Astrocyte (in vitro differentiated cells and primary cell): ENCODE measurements around the gene NDUFA13.

Experiments used
- EZH2 ChIP-seq: IDR thresholded peaks from 2 replicates; pipeline ENCODE4 v1.6.1; 2012; ENCODE audit warnings: mild to moderate bottlenecking, low read length, inconsistent platforms; ENCODE audit not compliant: insufficient read depth
- TF ChIP-seq, protein P1 (sequence below): IDR thresholded peaks from 2 replicates; pipeline ENCODE4 v1.5.1; 2011; ENCODE audit warnings: low read depth, mild to moderate bottlenecking, inconsistent platforms, low read length, moderate library complexity; ENCODE audit not compliant: insufficient read depth

DNA sequence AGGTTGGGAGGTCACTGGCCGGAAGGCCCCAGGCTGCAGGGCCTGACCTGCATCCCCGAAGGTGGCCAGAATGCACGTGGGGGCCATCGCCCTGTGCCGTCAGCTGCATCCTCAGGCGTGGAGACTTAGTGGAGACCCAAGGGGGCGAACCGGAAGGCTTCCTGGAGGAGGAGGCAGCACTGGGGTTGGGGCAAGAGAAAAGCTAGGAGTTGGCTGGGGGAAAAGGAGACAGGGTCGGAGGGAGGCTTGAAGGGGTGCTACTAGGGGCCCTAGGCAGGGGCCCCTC, 11.3 kb downstream of the NDUFA13 start:
- TF ChIP-seq, protein P1, sequence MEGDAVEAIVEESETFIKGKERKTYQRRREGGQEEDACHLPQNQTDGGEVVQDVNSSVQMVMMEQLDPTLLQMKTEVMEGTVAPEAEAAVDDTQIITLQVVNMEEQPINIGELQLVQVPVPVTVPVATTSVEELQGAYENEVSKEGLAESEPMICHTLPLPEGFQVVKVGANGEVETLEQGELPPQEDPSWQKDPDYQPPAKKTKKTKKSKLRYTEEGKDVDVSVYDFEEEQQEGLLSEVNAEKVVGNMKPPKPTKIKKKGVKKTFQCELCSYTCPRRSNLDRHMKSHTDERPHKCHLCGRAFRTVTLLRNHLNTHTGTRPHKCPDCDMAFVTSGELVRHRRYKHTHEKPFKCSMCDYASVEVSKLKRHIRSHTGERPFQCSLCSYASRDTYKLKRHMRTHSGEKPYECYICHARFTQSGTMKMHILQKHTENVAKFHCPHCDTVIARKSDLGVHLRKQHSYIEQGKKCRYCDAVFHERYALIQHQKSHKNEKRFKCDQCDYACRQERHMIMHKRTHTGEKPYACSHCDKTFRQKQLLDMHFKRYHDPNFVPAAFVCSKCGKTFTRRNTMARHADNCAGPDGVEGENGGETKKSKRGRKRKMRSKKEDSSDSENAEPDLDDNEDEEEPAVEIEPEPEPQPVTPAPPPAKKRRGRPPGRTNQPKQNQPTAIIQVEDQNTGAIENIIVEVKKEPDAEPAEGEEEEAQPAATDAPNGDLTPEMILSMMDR = no peak
- TF ChIP-seq EZH2 = no peak
